HCT116 (cell line): Measurements from ENCODE around the gene TENT4A.

Source experiments
- CEBPB ChIP-seq: IDR thresholded peaks from 2 replicates; pipeline ENCODE4 v1.6.1; 2012; ENCODE audit warnings: low read depth
- EZH2 ChIP-seq: fragments of 200-600 bp; sonication (generic); IDR thresholded peaks from 2 replicates; pipeline ENCODE4 v1.6.1; 2017; ENCODE audit warnings: antibody characterized with exemption, mixed run types
- EZH2phosphoT487 ChIP-seq: fragments of 200-600 bp; IDR thresholded peaks from 2 replicates; pipeline ENCODE4 v1.6.1; 2018; ENCODE audit warnings: antibody characterized with exemption, borderline replicate concordance
- JUND ChIP-seq: IDR thresholded peaks from 2 replicates; pipeline ENCODE4 v1.6.1; 2012
- POLR2A ChIP-seq: IDR thresholded peaks from 2 replicates; pipeline ENCODE4 v1.7.0; 2011; ENCODE audit warnings: borderline replicate concordance; ENCODE audit not compliant: insufficient read depth, insufficient read length; ENCODE audit errors: extremely low read depth
- SRF ChIP-seq: IDR thresholded peaks from 2 replicates; pipeline ENCODE4 v1.6.1; 2012; ENCODE audit warnings: low read depth
- YY1 ChIP-seq: IDR thresholded peaks from 2 replicates; pipeline ENCODE4 v1.6.1; 2011; ENCODE audit warnings: low read length, low read depth, moderate library complexity, mild to moderate bottlenecking; ENCODE audit not compliant: insufficient replicate concordance; ENCODE audit errors: extremely low read depth
- TF ChIP-seq, protein P1 (sequence below), 3 experiments: fragments of 200-600 bp in 1 of 3; sonication (generic) in 1 of 3; IDR thresholded peaks in 2 of 3; conservative IDR thresholded peaks in 1 of 3; 2 replicates each; pipeline ENCODE4 v1.5.1; 2012 to 2017; ENCODE audit warnings: low read depth in 2 of 3, low read length in 2 of 3, antibody characterized with exemption in 1 of 3, borderline replicate concordance in 1 of 3, control low read depth in 1 of 3, mild to moderate bottlenecking in 1 of 3, mixed read lengths in 1 of 3, mixed run types in 1 of 3, moderate library complexity in 1 of 3; ENCODE audit not compliant: insufficient read depth in 1 of 3

DNA sequence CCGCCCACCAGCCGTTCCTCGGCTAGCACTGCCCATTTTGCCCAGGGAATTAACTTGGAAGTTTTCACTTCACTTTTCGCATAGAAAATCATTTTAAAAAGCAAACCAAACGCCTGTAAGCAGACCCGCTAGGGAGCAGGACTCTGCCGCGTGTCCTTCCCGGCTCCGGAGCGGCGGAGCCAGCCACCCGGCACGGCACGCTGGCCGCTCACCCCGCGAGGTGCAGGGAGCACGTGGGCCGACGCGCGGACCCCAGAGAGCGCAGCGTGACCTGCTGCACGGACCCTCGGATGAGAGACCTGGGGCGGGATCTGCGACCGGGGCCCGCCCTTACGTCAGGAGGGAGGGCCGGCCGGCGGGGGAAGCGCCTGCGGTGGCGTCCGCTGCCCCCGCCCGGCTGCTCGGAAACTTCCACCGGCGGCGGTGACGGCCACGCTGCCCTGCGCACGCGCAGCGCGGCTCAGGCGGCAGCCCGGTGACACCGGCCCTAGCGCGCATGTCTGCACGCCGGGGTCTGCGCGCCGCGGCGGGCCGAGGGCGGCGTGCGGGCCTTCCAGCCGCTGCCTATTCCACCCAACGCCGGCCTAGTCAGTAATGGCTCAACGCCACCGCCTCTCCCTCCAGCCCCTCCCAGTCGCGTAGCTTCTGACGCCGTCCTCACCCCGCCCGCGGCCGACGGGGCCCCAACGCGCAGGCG, 507 bp upstream of the TENT4A start:
- no peak for TF ChIP-seq EZH2
- no peak; the same call in 1 of the 2 replicates for TF ChIP-seq SRF
- no peak for TF ChIP-seq YY1
- TF ChIP-seq, protein P1, sequence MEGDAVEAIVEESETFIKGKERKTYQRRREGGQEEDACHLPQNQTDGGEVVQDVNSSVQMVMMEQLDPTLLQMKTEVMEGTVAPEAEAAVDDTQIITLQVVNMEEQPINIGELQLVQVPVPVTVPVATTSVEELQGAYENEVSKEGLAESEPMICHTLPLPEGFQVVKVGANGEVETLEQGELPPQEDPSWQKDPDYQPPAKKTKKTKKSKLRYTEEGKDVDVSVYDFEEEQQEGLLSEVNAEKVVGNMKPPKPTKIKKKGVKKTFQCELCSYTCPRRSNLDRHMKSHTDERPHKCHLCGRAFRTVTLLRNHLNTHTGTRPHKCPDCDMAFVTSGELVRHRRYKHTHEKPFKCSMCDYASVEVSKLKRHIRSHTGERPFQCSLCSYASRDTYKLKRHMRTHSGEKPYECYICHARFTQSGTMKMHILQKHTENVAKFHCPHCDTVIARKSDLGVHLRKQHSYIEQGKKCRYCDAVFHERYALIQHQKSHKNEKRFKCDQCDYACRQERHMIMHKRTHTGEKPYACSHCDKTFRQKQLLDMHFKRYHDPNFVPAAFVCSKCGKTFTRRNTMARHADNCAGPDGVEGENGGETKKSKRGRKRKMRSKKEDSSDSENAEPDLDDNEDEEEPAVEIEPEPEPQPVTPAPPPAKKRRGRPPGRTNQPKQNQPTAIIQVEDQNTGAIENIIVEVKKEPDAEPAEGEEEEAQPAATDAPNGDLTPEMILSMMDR (IDR thresholded peaks at IDR 0.05 in 2 of 3, conservative IDR thresholded peaks at IDR 0.05 in 1 of 3; ENCODE audit: borderline replicate concordance in 1 of 3, insufficient read depth in 1 of 3, low read depth in 2 of 3, low read length in 2 of 3), result no peak
- TF ChIP-seq CEBPB, result no peak
- no peak for TF ChIP-seq EZH2phosphoT487
- no peak for TF ChIP-seq JUND
- TF ChIP-seq POLR2A, result peak; percentile 50
